Neural cell (in vitro differentiated cells): ENCODE measurements around the gene RSF1. TPM values are rescaled to one million over a fixed set of nuclear protein-coding genes. Genes with fewer than 3 reads are reported as not detected.

Source experiments
- H2AFZ ChIP-seq: fragments of 200-600, 300-800 bp; sonication (generic), shearing (Covaris generic); 2 replicates; pipeline ENCODE4 v1.6.0; 2014; ENCODE audit warnings: low read depth, mild to moderate bottlenecking, antibody characterized with exemption, low read length, moderate library complexity
- H3F3A ChIP-seq: fragments of 200-600 bp; shearing (Covaris generic); 2 replicates; pipeline ENCODE4 v1.6.1; 2016; ENCODE audit warnings: mild to moderate bottlenecking, moderate library complexity, mixed read lengths, antibody characterized with exemption, low read length; ENCODE audit not compliant: insufficient read depth, poor library complexity, severe bottlenecking
- H3K27ac ChIP-seq: fragments of 200-600, 300-800 bp; sonication (generic), shearing (Covaris generic); 2 replicates; pipeline ENCODE4 v1.5.1; 2014; ENCODE audit warnings: mild to moderate bottlenecking, low read length, moderate library complexity
- H3K27me3 ChIP-seq: fragments of 300-800, 200-600 bp; sonication (generic), shearing (Covaris generic); 2 replicates; pipeline ENCODE4 v1.6.0; 2014; ENCODE audit warnings: mild to moderate bottlenecking, low read depth, low read length, moderate library complexity; ENCODE audit not compliant: insufficient read depth
- H3K36me3 ChIP-seq: fragments of 300-800, 200-600 bp; sonication (generic), shearing (Covaris generic); 2 replicates; pipeline ENCODE4 v1.5.1; 2014; ENCODE audit warnings: mild to moderate bottlenecking, antibody characterized with exemption, low read length, moderate library complexity; ENCODE audit not compliant: insufficient read depth
- H3K4me2 ChIP-seq: fragments of 300-800, 200-600 bp; sonication (generic), shearing (Covaris generic); 2 replicates; pipeline ENCODE4 v1.6.0; 2014; ENCODE audit warnings: mild to moderate bottlenecking, low read length
- H3K4me3 ChIP-seq: fragments of 300-800, 200-600 bp; sonication (generic), shearing (Covaris generic); 2 replicates; pipeline ENCODE4 v1.5.1; 2014; ENCODE audit warnings: mild to moderate bottlenecking, low read length, moderate library complexity
- H3K79me2 ChIP-seq: fragments of 200-600 bp; shearing (Covaris generic); replicated peaks from 2 replicates; pipeline ENCODE4 v1.6.0; 2014; ENCODE audit warnings: mild to moderate bottlenecking, low read length, moderate library complexity; ENCODE audit not compliant: insufficient read depth
- H3K9ac ChIP-seq: fragments of 300-800, 200-600 bp; sonication (generic), shearing (Covaris generic); 2 replicates; pipeline ENCODE4 v1.6.1; 2016; ENCODE audit warnings: mild to moderate bottlenecking, low read length, mixed read lengths
- H3K9me2 ChIP-seq: fragments of 200-600 bp; shearing (Covaris generic); 2 replicates; pipeline ENCODE4 v1.6.1; 2016; ENCODE audit warnings: mild to moderate bottlenecking, low read length, mixed read lengths; ENCODE audit not compliant: insufficient read depth
- H3K9me3 ChIP-seq: fragments of 200-600, 300-800 bp; sonication (generic), shearing (Covaris generic); 2 replicates; pipeline ENCODE4 v1.6.1; 2016; ENCODE audit warnings: mild to moderate bottlenecking, mixed run types, low read length, moderate library complexity, mixed read lengths
- H4K20me1 ChIP-seq: fragments of 200-600 bp; shearing (Covaris generic); 2 replicates; pipeline ENCODE4 v1.6.1; 2016; ENCODE audit warnings: mild to moderate bottlenecking, mixed run types; ENCODE audit not compliant: insufficient read depth
- EP300 ChIP-seq: fragments of 450-650 bp; conservative IDR thresholded peaks from 2 replicates; pipeline ENCODE4 v1.6.1; 2014; ENCODE audit warnings: antibody characterized with exemption, mild to moderate bottlenecking, moderate library complexity; ENCODE audit not compliant: poor library complexity, severe bottlenecking
- EZH2 ChIP-seq: fragments of 200-600, 300-800 bp; shearing (Covaris generic), sonication (generic); IDR thresholded peaks from 2 replicates; pipeline ENCODE4 v1.6.1; 2014; ENCODE audit warnings: antibody characterized with exemption, low read length, borderline replicate concordance, mild to moderate bottlenecking; ENCODE audit not compliant: insufficient read depth, poor library complexity, severe bottlenecking
- MXI1 ChIP-seq: fragments of 450-650 bp; conservative IDR thresholded peaks from 2 replicates; pipeline ENCODE4 v1.6.1; 2014; ENCODE audit warnings: antibody characterized with exemption, mild to moderate bottlenecking; ENCODE audit not compliant: poor library complexity, severe bottlenecking
- POLR2AphosphoS5 ChIP-seq: IDR thresholded peaks from 2 replicates; pipeline ENCODE4 v1.6.1; 2012
- RAD21 ChIP-seq: fragments of 450-650 bp; conservative IDR thresholded peaks from 2 replicates; pipeline ENCODE4 v1.6.1; 2014; ENCODE audit warnings: antibody characterized with exemption, mild to moderate bottlenecking, moderate library complexity
- SMC3 ChIP-seq: fragments of 450-650 bp; conservative IDR thresholded peaks from 2 replicates; pipeline ENCODE4 v1.6.1; 2014; ENCODE audit warnings: antibody characterized with exemption, mild to moderate bottlenecking, moderate library complexity; ENCODE audit not compliant: poor library complexity
- TAF1 ChIP-seq: IDR thresholded peaks from 2 replicates; pipeline ENCODE4 v1.6.1; 2012; ENCODE audit warnings: low read depth
- polyA plus RNA-seq: library from polyadenylated mRNA; depleted of rRNA; stranded (reverse); fragments of >200 nt; gene quantifications from 2 replicates; pipeline ENCODE4 v1.2.3, GENCODE V29; 2014
- TF ChIP-seq, protein P1 (sequence below): IDR thresholded peaks from 2 replicates; pipeline ENCODE4 v1.6.1; 2012; ENCODE audit warnings: borderline replicate concordance
- TF ChIP-seq, protein P2 (sequence below): fragments of 450-650 bp; IDR thresholded peaks from 2 replicates; pipeline ENCODE4 v1.5.1; 2014; ENCODE audit warnings: antibody characterized with exemption, mild to moderate bottlenecking, moderate library complexity; ENCODE audit not compliant: poor library complexity, severe bottlenecking

RSF1 gene
- polyA plus RNA-seq, 1 donor from 2014 or later: 19.1 TPM

DNA sequence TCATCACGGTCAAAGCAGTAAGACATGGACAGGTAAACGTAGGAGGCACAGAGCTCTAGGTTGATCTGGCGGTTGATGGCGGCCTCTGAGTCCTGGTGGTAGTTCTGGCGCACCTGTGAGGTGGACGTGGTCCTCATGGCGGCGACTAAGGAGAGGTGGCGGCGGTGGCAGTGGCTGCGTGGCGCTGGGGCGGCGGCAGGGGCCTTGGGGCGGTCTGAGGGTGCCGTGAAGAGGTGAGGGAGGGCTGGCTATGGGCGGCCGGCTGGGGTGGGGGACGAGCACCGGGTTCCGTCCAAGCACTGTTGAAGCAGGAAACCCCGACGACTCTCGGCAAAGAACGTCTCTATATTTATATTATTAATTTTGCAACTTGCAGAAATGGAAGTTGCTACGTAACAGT lies 85.6 kb downstream of the RSF1 start:
- H3K27ac ChIP-seq: no peak overlapping the region
- no peaks in the 10 kb centered on the region for H3K9me2 ChIP-seq
- H3K79me2 ChIP-seq: no peaks in the 10 kb centered on the region
- H4K20me1 ChIP-seq: no peaks in the 10 kb centered on the region
- TF ChIP-seq EZH2 (no peak), SMC3 (no peak), MXI1 (no peak), TAF1 (no peak)
- TF ChIP-seq, protein P1, sequence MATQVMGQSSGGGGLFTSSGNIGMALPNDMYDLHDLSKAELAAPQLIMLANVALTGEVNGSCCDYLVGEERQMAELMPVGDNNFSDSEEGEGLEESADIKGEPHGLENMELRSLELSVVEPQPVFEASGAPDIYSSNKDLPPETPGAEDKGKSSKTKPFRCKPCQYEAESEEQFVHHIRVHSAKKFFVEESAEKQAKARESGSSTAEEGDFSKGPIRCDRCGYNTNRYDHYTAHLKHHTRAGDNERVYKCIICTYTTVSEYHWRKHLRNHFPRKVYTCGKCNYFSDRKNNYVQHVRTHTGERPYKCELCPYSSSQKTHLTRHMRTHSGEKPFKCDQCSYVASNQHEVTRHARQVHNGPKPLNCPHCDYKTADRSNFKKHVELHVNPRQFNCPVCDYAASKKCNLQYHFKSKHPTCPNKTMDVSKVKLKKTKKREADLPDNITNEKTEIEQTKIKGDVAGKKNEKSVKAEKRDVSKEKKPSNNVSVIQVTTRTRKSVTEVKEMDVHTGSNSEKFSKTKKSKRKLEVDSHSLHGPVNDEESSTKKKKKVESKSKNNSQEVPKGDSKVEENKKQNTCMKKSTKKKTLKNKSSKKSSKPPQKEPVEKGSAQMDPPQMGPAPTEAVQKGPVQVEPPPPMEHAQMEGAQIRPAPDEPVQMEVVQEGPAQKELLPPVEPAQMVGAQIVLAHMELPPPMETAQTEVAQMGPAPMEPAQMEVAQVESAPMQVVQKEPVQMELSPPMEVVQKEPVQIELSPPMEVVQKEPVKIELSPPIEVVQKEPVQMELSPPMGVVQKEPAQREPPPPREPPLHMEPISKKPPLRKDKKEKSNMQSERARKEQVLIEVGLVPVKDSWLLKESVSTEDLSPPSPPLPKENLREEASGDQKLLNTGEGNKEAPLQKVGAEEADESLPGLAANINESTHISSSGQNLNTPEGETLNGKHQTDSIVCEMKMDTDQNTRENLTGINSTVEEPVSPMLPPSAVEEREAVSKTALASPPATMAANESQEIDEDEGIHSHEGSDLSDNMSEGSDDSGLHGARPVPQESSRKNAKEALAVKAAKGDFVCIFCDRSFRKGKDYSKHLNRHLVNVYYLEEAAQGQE: no peak
- H3K4me3 ChIP-seq: no peak overlapping the region
- H3K36me3 ChIP-seq: peaks cover 4% of the 10 kb centered on the region
- no peak overlapping the region for H2AFZ ChIP-seq
- H3K27me3 ChIP-seq: no peaks in the 10 kb centered on the region
- H3K9ac ChIP-seq: no peak overlapping the region
- H3K4me2 ChIP-seq: no peak overlapping the region
- H3K9me3 ChIP-seq: no peaks in the 10 kb centered on the region
- H3F3A ChIP-seq: no peaks in the 10 kb centered on the region

DNA sequence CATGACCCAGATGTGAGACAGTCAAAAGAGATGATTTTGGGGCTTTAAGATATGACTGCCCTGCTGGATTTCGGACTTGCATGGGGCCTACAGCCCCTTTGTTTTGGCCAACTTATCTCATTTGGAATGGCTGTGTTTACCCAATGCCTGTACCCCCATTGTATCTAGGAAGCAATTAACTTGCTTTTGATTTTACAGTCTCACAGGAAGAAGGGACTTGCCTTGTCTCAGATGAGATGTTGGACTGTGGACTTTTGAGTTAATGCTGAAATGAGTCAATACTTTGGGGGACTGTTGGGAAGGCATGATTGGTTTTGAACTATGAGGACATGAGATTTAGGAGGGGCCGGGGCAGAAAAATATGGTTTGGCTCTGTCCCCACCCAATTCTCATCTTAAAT lies 88.4 kb downstream of the RSF1 start:
- H3K27me3 ChIP-seq: no peaks in the 10 kb centered on the region
- H3K4me2 ChIP-seq: no peak overlapping the region
- no peaks in the 10 kb centered on the region for H3K79me2 ChIP-seq
- no peak overlapping the region for H3K27ac ChIP-seq
- H3K9me2 ChIP-seq: no peaks in the 10 kb centered on the region
- H3K9me3 ChIP-seq: no peaks in the 10 kb centered on the region
- no peak overlapping the region for H3K4me3 ChIP-seq
- TF ChIP-seq EP300 (no peak), POLR2AphosphoS5 (no peak), MXI1 (no peak), SMC3 (no peak), TAF1 (no peak), EZH2 (no peak), RAD21 (no peak)
- TF ChIP-seq, protein P2, sequence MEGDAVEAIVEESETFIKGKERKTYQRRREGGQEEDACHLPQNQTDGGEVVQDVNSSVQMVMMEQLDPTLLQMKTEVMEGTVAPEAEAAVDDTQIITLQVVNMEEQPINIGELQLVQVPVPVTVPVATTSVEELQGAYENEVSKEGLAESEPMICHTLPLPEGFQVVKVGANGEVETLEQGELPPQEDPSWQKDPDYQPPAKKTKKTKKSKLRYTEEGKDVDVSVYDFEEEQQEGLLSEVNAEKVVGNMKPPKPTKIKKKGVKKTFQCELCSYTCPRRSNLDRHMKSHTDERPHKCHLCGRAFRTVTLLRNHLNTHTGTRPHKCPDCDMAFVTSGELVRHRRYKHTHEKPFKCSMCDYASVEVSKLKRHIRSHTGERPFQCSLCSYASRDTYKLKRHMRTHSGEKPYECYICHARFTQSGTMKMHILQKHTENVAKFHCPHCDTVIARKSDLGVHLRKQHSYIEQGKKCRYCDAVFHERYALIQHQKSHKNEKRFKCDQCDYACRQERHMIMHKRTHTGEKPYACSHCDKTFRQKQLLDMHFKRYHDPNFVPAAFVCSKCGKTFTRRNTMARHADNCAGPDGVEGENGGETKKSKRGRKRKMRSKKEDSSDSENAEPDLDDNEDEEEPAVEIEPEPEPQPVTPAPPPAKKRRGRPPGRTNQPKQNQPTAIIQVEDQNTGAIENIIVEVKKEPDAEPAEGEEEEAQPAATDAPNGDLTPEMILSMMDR: no peak
- TF ChIP-seq, protein P1: no peak
- no peak overlapping the region for H2AFZ ChIP-seq
- H3K36me3 ChIP-seq: peaks cover 4% of the 10 kb centered on the region
- H4K20me1 ChIP-seq: no peaks in the 10 kb centered on the region
- H3K9ac ChIP-seq: no peak overlapping the region
- H3F3A ChIP-seq: no peaks in the 10 kb centered on the region
